B cell (primary cell): Measurements from ENCODE around the gene CD300H. TPM values are rescaled to one million over a fixed set of nuclear protein-coding genes. Genes with fewer than 3 reads are reported as not detected.

Experiments used
- ATAC-seq: fragments of 200-7000 bp; cut with Tn5 transposase; one replicate; pipeline ENCODE4 v1.10.0; 2021; ENCODE audit warnings: low read depth, mild to moderate bottlenecking, moderate number of reproducible peaks, moderate library complexity
- CTCF ChIA-PET: fragments of 350-600 bp; sonication (Branson Sonifier 250); formaldehyde crosslinking; loops from one replicate; lab custom pipeline; 2021; ENCODE audit warnings: antibody characterized with exemption, inconsistent platforms; lab: Charles Lee
- POLR2A ChIA-PET: fragments of 350-600 bp; sonication (Branson Sonifier 250); formaldehyde crosslinking; loops from one replicate; lab custom pipeline; 2021; ENCODE audit warnings: antibody characterized with exemption; lab: Charles Lee
- DNase-seq: peaks from one replicate; pipeline ENCODE4 v3.0.0; 2013
- H2AFZ ChIP-seq: 2 replicates; pipeline ENCODE4 v1.6.1; 2012; ENCODE audit warnings: mild to moderate bottlenecking, low read depth, low read length; ENCODE audit not compliant: insufficient read depth, poor library complexity, severe bottlenecking
- H3K27ac ChIP-seq, 2 donors: 1 replicate in 1 of 2; 2 replicates in 1 of 2; pipeline ENCODE4 v1.5.1; 2012 to 2013; ENCODE audit warnings: low read length in 2 of 2, mild to moderate bottlenecking in 2 of 2, moderate library complexity in 1 of 2
- H3K27me3 ChIP-seq, 4 experiments: fragments of 200-600 bp in 1 of 4; sonication (generic) in 1 of 4; replicated peaks in 1 of 4; 1 replicate in 2 of 4; 2 replicates in 2 of 4; pipeline versions ENCODE4 v1.6.1 to v1.7.0; 2013 to 2016; ENCODE audit warnings: low read length in 3 of 4, mild to moderate bottlenecking in 2 of 4, mixed read lengths in 1 of 4, moderate library complexity in 1 of 4; ENCODE audit not compliant: insufficient read depth in 4 of 4, control insufficient read depth in 3 of 4; ENCODE audit errors: control extremely low read depth in 1 of 4
- H3K36me3 ChIP-seq, 2 experiments: replicated peaks in 1 of 2; 1 replicate in 1 of 2; 2 replicates in 1 of 2; pipeline versions ENCODE4 v1.6.1 to v1.7.1; 2013; ENCODE audit warnings: low read length in 1 of 2; ENCODE audit not compliant: insufficient read depth in 2 of 2, control insufficient read depth in 1 of 2; ENCODE audit errors: control extremely low read depth in 1 of 2, extremely low read depth in 1 of 2
- H3K4me1 ChIP-seq, 2 donors: fragments of 200-600 bp in 1 of 2; sonication (generic) in 1 of 2; 1 replicate in 1 of 2; 2 replicates in 1 of 2; pipeline versions ENCODE4 v1.5.1 to v1.6.1; 2013 to 2017; ENCODE audit warnings: low read length in 2 of 2; ENCODE audit not compliant: control insufficient read depth in 2 of 2, insufficient read depth in 2 of 2
- H3K4me2 ChIP-seq: replicated peaks from 2 replicates; pipeline ENCODE3; 2012; ENCODE audit warnings: mild to moderate bottlenecking, low read depth, low read length; ENCODE audit not compliant: poor library complexity, severe bottlenecking
- H3K4me3 ChIP-seq, 5 experiments: fragments of 200-600 bp in 1 of 5; sonication (generic) in 1 of 5; 1 replicate in 3 of 5; 2 replicates in 2 of 5; pipeline versions ENCODE4 v1.5.1 to v1.7.0; 2011 to 2016; ENCODE audit warnings: low read length in 4 of 5, mild to moderate bottlenecking in 4 of 5, low read depth in 2 of 5, control low read depth in 1 of 5, moderate library complexity in 1 of 5; ENCODE audit not compliant: insufficient read depth in 1 of 5; ENCODE audit errors: control extremely low read depth in 1 of 5, extremely low read depth in 1 of 5
- H3K79me2 ChIP-seq: fragments of 200-600 bp; sonication (generic); one replicate; pipeline ENCODE4 v1.6.0; 2016; ENCODE audit warnings: low read length; ENCODE audit not compliant: control insufficient read depth, insufficient read depth
- H3K9ac ChIP-seq: fragments of 200-600 bp; sonication (generic); 2 replicates; pipeline ENCODE4 v1.6.1; 2017; ENCODE audit warnings: mild to moderate bottlenecking, low read length, moderate library complexity
- H3K9me3 ChIP-seq, 3 donors: one replicate each; pipeline versions ENCODE4 v1.6.1 to v1.7.1; 2013; ENCODE audit warnings: low read length in 2 of 3; ENCODE audit not compliant: control insufficient read depth in 2 of 3, insufficient read depth in 1 of 3; ENCODE audit errors: control extremely low read depth in 1 of 3
- H4K20me1 ChIP-seq: 2 replicates; pipeline ENCODE4 v1.6.0; 2012; ENCODE audit warnings: mild to moderate bottlenecking, low read length; ENCODE audit not compliant: insufficient read depth, control insufficient read depth, poor library complexity, severe bottlenecking
- H3K27ac Mint-ChIP-seq: one replicate; pipeline ENCODE4 v1.8.0; 2021; ENCODE audit warnings: mixed read lengths
- H3K27me3 Mint-ChIP-seq: one replicate; pipeline ENCODE4 v1.8.0; 2021; ENCODE audit warnings: mixed read lengths
- H3K4me1 Mint-ChIP-seq: one replicate; pipeline ENCODE4 v1.8.0; 2021; ENCODE audit warnings: mixed read lengths
- H3K4me3 Mint-ChIP-seq: one replicate; pipeline ENCODE4 v1.8.0; 2021; ENCODE audit warnings: mixed read lengths
- H3K9me3 Mint-ChIP-seq: one replicate; pipeline ENCODE4 v1.8.0; 2022; ENCODE audit warnings: mixed read lengths; ENCODE audit not compliant: insufficient read depth
- EZH2 ChIP-seq: IDR thresholded peaks from 2 replicates; pipeline ENCODE4 v1.6.1; 2012; ENCODE audit warnings: borderline replicate concordance, low read depth, mild to moderate bottlenecking, moderate library complexity, low read length; ENCODE audit not compliant: insufficient read depth, poor library complexity, severe bottlenecking
- WGBS: methylation state at CpG from one replicate; pipeline ENCODE4 v1.1.5; 2013; ENCODE audit warnings: missing lambda C conversion rate; ENCODE audit not compliant: insufficient coverage; 5-methylcytosine and 5-hydroxymethylcytosine counted together
- intact Hi-C: fragments of 100-400 bp; cut with micrococcal nuclease; formaldehyde crosslinking; loops from one replicate; pipeline ENCODE4 v1.10.0; 2022
- polyA minus RNA-seq: library from RNA; depleted of rRNA, polyadenylated mRNA; stranded (reverse); fragments of >200 nt; gene quantifications from 2 replicates; pipeline ENCODE4 v1.2.3, GENCODE V29; 2012
- polyA plus RNA-seq: library from polyadenylated mRNA; depleted of rRNA; stranded (reverse); fragments of >200 nt; gene quantifications from 2 replicates; pipeline ENCODE4 v1.2.3, GENCODE V29; 2012
- total RNA-seq, 2 donors: library from RNA; stranded (reverse); fragments of 120-200 nt in 1 of 2; gene quantifications; 1 replicate in 1 of 2; 2 replicates in 1 of 2; pipeline versions ENCODE4 v1.2.3 to v1.2.4, GENCODE V29; 2013 to 2022
- TF ChIP-seq, protein P1 (sequence below): fragments of 200-600 bp; IDR thresholded peaks from one replicate; pipeline ENCODE4 v1.8.0; 2022; ENCODE audit warnings: antibody characterized with exemption, mild to moderate bottlenecking

Gene CD300H
- total RNA-seq (not detected in 2 replicates), polyA plus RNA-seq (0.58 and 0.98 TPM in 2 replicates), polyA minus RNA-seq (not detected in 2 replicates)
- total RNA-seq (2013), result 0.49 TPM

GRCh38 chr17:74567397-74567796 lies at the start of gene CD300H:
CD300H (minus strand) TSS chr17:74567509.
- Mint-ChIP-seq H3K27ac (no peak within 1 kb of the TSS), H3K9me3 (no peaks in the 10 kb centered on the region), H3K4me3 (no peak within 1 kb of the TSS), H3K4me1 (peaks cover 5% of the 10 kb centered on the region), H3K27me3 (peaks cover 57% of the 10 kb centered on the region)
- Histone ChIP-seq H3K4me3 (no peak within 1 kb of the TSS), H4K20me1 (no peaks in the 10 kb centered on the region), H3K27me3 (peaks cover 0 to 51% (median 6%) of the 10 kb centered on the region in 4 experiments), H3K4me2 (peak within 1 kb of the TSS; percentile 9), H3K36me3 (no peaks in the 10 kb centered on the region), H3K9ac (no peak within 1 kb of the TSS), H3K27ac (no peak within 1 kb of the TSS), H3K4me1 (peaks cover 15 to 18% of the 10 kb centered on the region in 2 donors), H3K79me2 (no peaks in the 10 kb centered on the region), H2AFZ (no peak within 1 kb of the TSS), H3K9me3 (peaks cover 0 to 3% (median 0%) of the 10 kb centered on the region in 3 donors)
- DNase-seq (no peak), ATAC-seq (no peak)
- POLR2A ChIA-PET, result no interaction called here
- WGBS, result no CpG with 5 or more reads among the region's 2 CpGs
- TF ChIP-seq EZH2, result no peak
- TF ChIP-seq, protein P1, sequence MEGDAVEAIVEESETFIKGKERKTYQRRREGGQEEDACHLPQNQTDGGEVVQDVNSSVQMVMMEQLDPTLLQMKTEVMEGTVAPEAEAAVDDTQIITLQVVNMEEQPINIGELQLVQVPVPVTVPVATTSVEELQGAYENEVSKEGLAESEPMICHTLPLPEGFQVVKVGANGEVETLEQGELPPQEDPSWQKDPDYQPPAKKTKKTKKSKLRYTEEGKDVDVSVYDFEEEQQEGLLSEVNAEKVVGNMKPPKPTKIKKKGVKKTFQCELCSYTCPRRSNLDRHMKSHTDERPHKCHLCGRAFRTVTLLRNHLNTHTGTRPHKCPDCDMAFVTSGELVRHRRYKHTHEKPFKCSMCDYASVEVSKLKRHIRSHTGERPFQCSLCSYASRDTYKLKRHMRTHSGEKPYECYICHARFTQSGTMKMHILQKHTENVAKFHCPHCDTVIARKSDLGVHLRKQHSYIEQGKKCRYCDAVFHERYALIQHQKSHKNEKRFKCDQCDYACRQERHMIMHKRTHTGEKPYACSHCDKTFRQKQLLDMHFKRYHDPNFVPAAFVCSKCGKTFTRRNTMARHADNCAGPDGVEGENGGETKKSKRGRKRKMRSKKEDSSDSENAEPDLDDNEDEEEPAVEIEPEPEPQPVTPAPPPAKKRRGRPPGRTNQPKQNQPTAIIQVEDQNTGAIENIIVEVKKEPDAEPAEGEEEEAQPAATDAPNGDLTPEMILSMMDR, result no peak
- intact Hi-C loops, result loop anchor here (5.0 kb wide), 1 partner anchor 295 kb away; no protein-coding TSS in a partner anchor
- CTCF ChIA-PET, result interaction anchor here (0.7 to 4.6 kb wide), 11 partner anchors 33 to 224 kb away, joined by 3 to 46 read pairs (median 7); partner anchors contain the start of gene RAB37

DNA sequence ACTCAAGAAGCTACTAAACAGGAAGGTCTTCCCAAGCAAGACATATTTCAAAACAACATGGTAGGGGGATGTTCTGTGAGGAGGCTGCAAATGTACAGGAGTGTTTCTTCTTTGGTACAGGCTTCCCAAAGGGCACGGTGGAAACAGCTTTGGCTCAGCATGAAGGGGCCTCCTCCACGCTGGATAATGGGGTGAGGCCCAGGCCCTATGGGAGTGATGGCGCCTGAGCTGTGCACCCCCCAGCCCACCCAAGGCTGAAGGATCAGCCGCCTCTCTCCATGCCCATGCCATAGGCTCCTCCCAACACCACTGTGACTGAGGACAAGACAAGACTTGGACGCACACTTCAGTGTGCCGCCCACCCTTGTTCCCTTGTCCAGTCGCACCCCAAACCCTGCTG lies 49.4 kb upstream of the CD300H start:
- no peaks in the 10 kb centered on the region for H3K79me2 ChIP-seq
- peaks cover 11% of the 10 kb centered on the region for H3K4me1 Mint-ChIP-seq
- no peak for ATAC-seq
- TF ChIP-seq, protein P1, result no peak
- no peak for TF ChIP-seq EZH2
- ChIA-PET POLR2A (no interaction called here), CTCF (interaction anchor here (2.2 kb wide), 1 partner anchor 14 kb away, joined by 6 read pairs; no protein-coding TSS in a partner anchor)
- H3K4me1 ChIP-seq, result peaks cover 18 to 19% of the 10 kb centered on the region in 2 donors
- no peaks in the 10 kb centered on the region for H4K20me1 ChIP-seq
- H3K4me3 Mint-ChIP-seq, result no peak overlapping the region
- H3K27ac ChIP-seq, result no peak overlapping the region
- no peaks in the 10 kb centered on the region for H3K36me3 ChIP-seq
- H2AFZ ChIP-seq, result no peak overlapping the region
- no peaks in the 10 kb centered on the region for H3K9me3 Mint-ChIP-seq
- no peak overlapping the region for H3K27ac Mint-ChIP-seq
- no peak overlapping the region for H3K9ac ChIP-seq
- no peak overlapping the region for H3K4me2 ChIP-seq
- H3K27me3 ChIP-seq, result peaks cover 0 to 43% (median 14%) of the 10 kb centered on the region in 4 experiments
- 92% methylated on average over 6 of the region's 7 CpGs for WGBS
- peaks cover 48% of the 10 kb centered on the region for H3K27me3 Mint-ChIP-seq
- intact Hi-C loops, result no loop called here
- no peak overlapping the region for H3K4me3 ChIP-seq
- peaks cover 0 to 7% (median 0%) of the 10 kb centered on the region in 3 donors for H3K9me3 ChIP-seq
- no peak for DNase-seq
